ENCODE measurements around the gene NEDD4. TPM values are rescaled to one million over a fixed set of nuclear protein-coding genes. Genes with fewer than 3 reads are reported as not detected.

NEDD4 gene
- total RNA-seq, 6 experiments from 2014 or later = 16.0 to 65.3 (median 22.4) TPM

DNA sequence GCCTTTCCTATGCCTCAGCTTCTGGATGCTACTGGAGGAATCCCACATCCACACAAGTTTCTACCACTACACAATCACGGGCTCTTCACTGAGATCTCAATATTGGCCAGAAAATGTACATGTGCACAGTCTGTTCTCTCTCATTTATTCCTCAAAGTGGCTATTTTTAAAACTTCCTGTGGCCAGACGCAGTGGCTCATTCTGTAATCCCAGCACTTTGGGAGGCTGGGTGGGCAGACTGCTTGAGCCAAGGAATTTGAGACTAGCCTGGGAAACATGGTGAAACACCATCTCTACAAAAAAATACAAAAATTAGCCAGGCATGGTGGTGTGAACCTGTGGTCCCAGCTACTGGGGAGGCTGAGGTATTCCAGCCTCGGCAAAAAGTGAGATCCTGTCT is 159.1 kb downstream of the NEDD4 start:
- H3K4me1 ChIP-seq = no peaks in the 10 kb centered on the region

DNA sequence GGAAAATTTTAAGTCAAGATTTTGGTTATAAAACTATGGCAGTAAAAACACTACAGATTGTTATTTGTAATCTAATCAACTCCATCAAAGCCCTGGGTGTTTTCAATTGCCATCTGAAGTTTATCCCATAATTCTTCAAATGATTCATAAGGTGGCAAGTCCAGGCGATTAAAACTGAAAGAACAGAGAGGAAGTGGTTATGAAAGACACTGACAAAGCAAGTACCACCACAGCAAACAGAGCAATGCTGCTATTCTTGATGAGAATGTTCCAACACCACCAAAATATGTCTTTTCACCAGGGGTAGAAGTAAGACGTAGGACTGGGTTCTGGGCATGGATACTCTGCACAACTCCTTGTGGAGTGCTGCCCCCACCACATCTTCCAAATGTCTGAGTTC is 163.6 kb downstream of the NEDD4 start:
- TF ChIP-seq POLR2A (IDR thresholded peaks at IDR 0.05) = no peak
- TF ChIP-seq, protein P1, sequence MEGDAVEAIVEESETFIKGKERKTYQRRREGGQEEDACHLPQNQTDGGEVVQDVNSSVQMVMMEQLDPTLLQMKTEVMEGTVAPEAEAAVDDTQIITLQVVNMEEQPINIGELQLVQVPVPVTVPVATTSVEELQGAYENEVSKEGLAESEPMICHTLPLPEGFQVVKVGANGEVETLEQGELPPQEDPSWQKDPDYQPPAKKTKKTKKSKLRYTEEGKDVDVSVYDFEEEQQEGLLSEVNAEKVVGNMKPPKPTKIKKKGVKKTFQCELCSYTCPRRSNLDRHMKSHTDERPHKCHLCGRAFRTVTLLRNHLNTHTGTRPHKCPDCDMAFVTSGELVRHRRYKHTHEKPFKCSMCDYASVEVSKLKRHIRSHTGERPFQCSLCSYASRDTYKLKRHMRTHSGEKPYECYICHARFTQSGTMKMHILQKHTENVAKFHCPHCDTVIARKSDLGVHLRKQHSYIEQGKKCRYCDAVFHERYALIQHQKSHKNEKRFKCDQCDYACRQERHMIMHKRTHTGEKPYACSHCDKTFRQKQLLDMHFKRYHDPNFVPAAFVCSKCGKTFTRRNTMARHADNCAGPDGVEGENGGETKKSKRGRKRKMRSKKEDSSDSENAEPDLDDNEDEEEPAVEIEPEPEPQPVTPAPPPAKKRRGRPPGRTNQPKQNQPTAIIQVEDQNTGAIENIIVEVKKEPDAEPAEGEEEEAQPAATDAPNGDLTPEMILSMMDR (IDR thresholded peaks at IDR 0.05) = no peak
- Histone ChIP-seq H3K36me3 (peaks cover 0 to 12% (median under 1%) of the 10 kb centered on the region in 4 donors), H3K27me3 (no peaks in the 10 kb centered on the region), H3K4me3 (no peak overlapping the region), H3K9me3 (no peaks in the 10 kb centered on the region), H3K27ac (no peak overlapping the region), H3K4me1 (no peaks in the 10 kb centered on the region)
- DNase-seq (no peak), ATAC-seq (no peak)
- intact Hi-C loops (cut with DNase I) = no loop called here
- WGBS (ENCODE audit: insufficient coverage, low coverage, low lambda C conversion rate, missing lambda C conversion rate) = 41% methylated on average over 1 of the region's 2 CpGs

More for the DNA sequence above, 159.1 kb downstream of the NEDD4 start:
- DNase-seq (no peak), ATAC-seq (no peak)
- Histone ChIP-seq H3K9me3 (no peaks in the 10 kb centered on the region), H3K27ac (no peak overlapping the region), H3K36me3 (peaks cover 0 to 33% (median 15%) of the 10 kb centered on the region in 4 donors), H3K27me3 (no peaks in the 10 kb centered on the region), H3K4me3 (no peak overlapping the region)
- intact Hi-C loops (cut with DNase I) = no loop called here
- WGBS (ENCODE audit: insufficient coverage, low coverage, low lambda C conversion rate, missing lambda C conversion rate) = 78% methylated on average over 3 of the region's 3 CpGs
- no peak for TF ChIP-seq POLR2A (IDR thresholded peaks at IDR 0.05)
- TF ChIP-seq, protein P1 (IDR thresholded peaks at IDR 0.05) = no peak

DNA sequence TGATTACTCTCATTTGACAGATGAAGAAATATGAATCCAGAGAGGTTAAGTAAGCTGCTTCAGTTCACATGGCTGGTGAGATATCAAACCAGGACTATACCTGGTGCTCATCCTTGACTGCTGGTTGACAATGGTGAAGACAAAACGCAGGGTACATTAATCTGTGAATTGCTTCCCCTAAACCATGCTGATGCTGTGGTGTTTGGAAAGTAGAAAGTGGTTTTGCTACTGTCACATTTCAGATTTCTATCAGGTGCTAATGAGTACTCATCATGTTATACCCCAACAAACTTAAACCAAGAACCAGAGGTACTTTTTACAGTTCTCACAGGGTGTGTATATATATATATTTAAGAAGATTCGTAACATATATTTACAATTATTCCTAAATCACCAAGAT is 165.5 kb downstream of the NEDD4 start:
- Histone ChIP-seq H3K27ac (no peak overlapping the region), H3K4me3 (no peak overlapping the region), H3K27me3 (no peaks in the 10 kb centered on the region), H3K9me3 (no peaks in the 10 kb centered on the region), H3K36me3 (peaks cover 0 to 12% (median under 1%) of the 10 kb centered on the region in 4 donors), H3K4me1 (no peaks in the 10 kb centered on the region)
- TF ChIP-seq, protein P1 (IDR thresholded peaks at IDR 0.05) = no peak
- no peak for TF ChIP-seq POLR2A (IDR thresholded peaks at IDR 0.05)
- no peak for ATAC-seq
- no peak for DNase-seq
- 82% methylated on average over 2 of the region's 2 CpGs for WGBS (ENCODE audit: insufficient coverage, low coverage, low lambda C conversion rate, missing lambda C conversion rate)
- intact Hi-C loops (cut with DNase I) = no loop called here

DNA sequence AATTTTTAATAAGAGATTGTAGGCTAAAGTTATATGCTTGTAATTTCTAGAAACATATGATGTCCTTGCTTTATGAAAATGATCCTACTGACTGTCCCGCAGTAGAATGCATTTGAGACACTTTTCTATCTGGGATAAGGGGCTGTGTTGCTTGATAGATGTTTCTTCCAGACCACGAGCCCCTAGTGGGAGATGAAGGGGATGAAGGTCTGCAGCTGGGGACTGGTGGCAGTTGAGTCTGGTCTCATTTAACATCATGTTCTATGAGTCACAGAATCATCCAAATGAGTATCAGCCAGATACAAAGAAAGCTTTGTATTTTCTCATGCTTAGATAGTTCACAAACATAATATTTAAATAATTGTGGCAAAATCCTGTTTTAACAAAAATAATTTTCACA is 166.2 kb downstream of the NEDD4 start:
- DNase-seq (no peak), ATAC-seq (no peak)
- Histone ChIP-seq H3K27me3 (no peaks in the 10 kb centered on the region), H3K9me3 (no peaks in the 10 kb centered on the region), H3K27ac (no peak overlapping the region), H3K4me3 (no peak overlapping the region), H3K4me1 (no peaks in the 10 kb centered on the region), H3K36me3 (peaks cover 0 to 7% (median under 1%) of the 10 kb centered on the region in 4 donors)
- intact Hi-C loops (cut with DNase I) = no loop called here
- WGBS (ENCODE audit: insufficient coverage, low coverage, low lambda C conversion rate, missing lambda C conversion rate) = 60% methylated on average over 2 of the region's 2 CpGs
- no peak for TF ChIP-seq POLR2A (IDR thresholded peaks at IDR 0.05)

DNA sequence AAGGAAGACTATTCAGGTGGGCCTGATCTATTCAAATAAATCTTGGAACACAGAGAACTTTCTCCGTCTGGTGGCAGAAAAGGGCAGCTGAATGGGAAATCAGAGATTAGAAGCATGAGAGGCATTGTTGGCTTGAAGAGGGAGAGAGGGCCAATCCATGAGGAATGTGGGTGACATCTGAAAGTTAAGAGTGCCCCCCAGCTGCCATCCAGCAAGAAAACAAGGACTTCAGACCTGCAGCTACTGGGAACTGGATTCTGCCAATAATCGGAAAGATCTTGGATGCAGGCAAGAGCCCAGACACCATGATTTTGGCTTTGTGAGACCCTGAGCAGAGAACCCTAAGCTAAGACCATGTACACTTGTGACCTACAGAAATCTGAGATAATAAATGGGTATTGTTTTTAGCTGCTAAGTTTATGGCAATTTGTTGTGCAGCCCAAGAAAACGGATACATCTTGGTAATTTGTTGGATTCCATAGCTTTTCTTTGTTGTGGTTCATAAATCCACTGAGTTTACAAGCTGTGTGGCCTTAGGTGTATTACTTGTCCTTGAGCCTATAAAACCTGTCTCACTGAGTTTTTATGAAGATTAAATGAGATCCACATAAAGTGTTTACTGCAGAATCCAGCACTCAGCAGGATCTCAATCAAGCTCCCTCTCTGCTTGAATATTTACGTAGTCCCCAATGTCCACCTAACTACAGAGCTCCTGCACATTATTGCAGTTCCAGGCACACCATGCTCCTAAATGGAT is 168.4 kb downstream of the NEDD4 start:
- Histone ChIP-seq H3K4me1 (no peaks in the 10 kb centered on the region), H3K27ac (no peak overlapping the region), H3K9me3 (no peaks in the 10 kb centered on the region), H3K36me3 (no peaks in the 10 kb centered on the region), H3K4me3 (no peak overlapping the region), H3K27me3 (no peaks in the 10 kb centered on the region)
- ATAC-seq (no peak), DNase-seq (no peak)
- TF ChIP-seq POLR2A (IDR thresholded peaks at IDR 0.05) = no peak
- TF ChIP-seq, protein P1 (IDR thresholded peaks at IDR 0.05) = no peak
- 92% methylated on average over 4 of the region's 4 CpGs for WGBS (ENCODE audit: insufficient coverage, low coverage, low lambda C conversion rate, missing lambda C conversion rate)
- intact Hi-C loops (cut with DNase I) = no loop called here
